IMR-90 (cell line): ENCODE measurements around the gene ARHGAP21. TPM values are rescaled to one million over a fixed set of nuclear protein-coding genes. Genes with fewer than 3 reads are reported as not detected.

ENCODE experiments used
- ATAC-seq: fragments of 200-7000 bp; cut with Tn5 transposase; 2 replicates; pipeline ENCODE4 v1.9.1; 2020; ENCODE audit warnings: low read depth, mild to moderate bottlenecking, moderate library complexity
- BruUV-seq: library from RNA; stranded (reverse); fragments of 400-500 nt; replicated peaks from 2 replicates; lab custom pipeline; 2021; lab: Mats Ljungman, UMichigan
- CTCF ChIA-PET: fragments of 300-600 bp; formaldehyde crosslinking; extraction: SDS; loops from one replicate; lab custom pipeline; 2021; ENCODE audit warnings: antibody characterized with exemption; lab: Yijun Ruan, JAX
- POLR2A ChIA-PET: fragments of 300-600 bp; sonication (Branson Sonifier 250); formaldehyde crosslinking; loops from one replicate; lab custom pipeline; 2022; ENCODE audit warnings: antibody characterized with exemption; ENCODE audit not compliant: unreplicated experiment; lab: Charles Lee
- DNase-seq: peaks from one replicate; pipeline ENCODE4 v3.0.0; 2013
- H2AFZ ChIP-seq: replicated peaks from 2 replicates; pipeline ENCODE3; 2013; ENCODE audit warnings: low read length, mild to moderate bottlenecking; ENCODE audit not compliant: poor library complexity
- H2AK5ac ChIP-seq: 2 replicates; pipeline ENCODE4 v1.6.1; 2013; ENCODE audit warnings: low read depth, low read length, inconsistent platforms
- H2AK9ac ChIP-seq: replicated peaks from 2 replicates; pipeline ENCODE3; 2013; ENCODE audit warnings: mild to moderate bottlenecking, low read depth, low read length, moderate library complexity; ENCODE audit not compliant: poor library complexity
- H2BK120ac ChIP-seq: 2 replicates; pipeline ENCODE4 v1.6.1; 2013; ENCODE audit warnings: low read depth, low read length, inconsistent platforms
- H2BK15ac ChIP-seq: 3 replicates; pipeline ENCODE4 v1.6.1; 2013; ENCODE audit warnings: low read depth, low read length, inconsistent platforms
- H2BK20ac ChIP-seq: 2 replicates; pipeline ENCODE4 v1.6.1; 2013; ENCODE audit warnings: low read depth, mild to moderate bottlenecking, inconsistent platforms, low read length, moderate library complexity
- H2BK5ac ChIP-seq: 2 replicates; pipeline ENCODE4 v1.6.1; 2013; ENCODE audit warnings: mild to moderate bottlenecking, low read depth, low read length, inconsistent platforms; ENCODE audit not compliant: poor library complexity, severe bottlenecking
- H3K14ac ChIP-seq: replicated peaks from 2 replicates; pipeline ENCODE4 v1.6.1; 2013; ENCODE audit warnings: low read depth, low read length, inconsistent platforms
- H3K18ac ChIP-seq: 2 replicates; pipeline ENCODE4 v1.6.1; 2013; ENCODE audit warnings: low read depth, low read length, control low read depth
- H3K23ac ChIP-seq: 2 replicates; pipeline ENCODE4 v1.6.1; 2013; ENCODE audit warnings: low read depth, low read length, inconsistent platforms
- H3K27ac ChIP-seq: 2 replicates; pipeline ENCODE4 v1.5.1; 2013; ENCODE audit warnings: mild to moderate bottlenecking, control low read depth, low read length; ENCODE audit not compliant: insufficient read depth
- H3K27me3 ChIP-seq: 2 replicates; pipeline ENCODE4 v1.6.1; 2013; ENCODE audit warnings: low read length; ENCODE audit not compliant: control insufficient read depth, insufficient read depth
- H3K36me3 ChIP-seq: 2 replicates; pipeline ENCODE4 v1.6.1; 2013; ENCODE audit warnings: low read length, mixed read lengths; ENCODE audit not compliant: control insufficient read depth, insufficient read depth
- H3K4ac ChIP-seq: 2 replicates; pipeline ENCODE4 v1.6.1; 2013; ENCODE audit warnings: low read depth, low read length, inconsistent platforms
- H3K4me1 ChIP-seq: 2 replicates; pipeline ENCODE4 v1.6.1; 2013; ENCODE audit warnings: low read length, mixed read lengths; ENCODE audit not compliant: control insufficient read depth, insufficient read depth
- H3K4me2 ChIP-seq: 2 replicates; pipeline ENCODE4 v1.6.1; 2013; ENCODE audit warnings: low read depth, mild to moderate bottlenecking, control low read depth, low read length, moderate library complexity
- H3K4me3 ChIP-seq: 2 replicates; pipeline ENCODE4 v1.5.1; 2013; ENCODE audit warnings: low read depth, mild to moderate bottlenecking, control low read depth, low read length, moderate library complexity; ENCODE audit not compliant: insufficient read depth
- H3K56ac ChIP-seq: 2 replicates; pipeline ENCODE4 v1.6.1; 2013; ENCODE audit warnings: low read length, inconsistent platforms; ENCODE audit not compliant: insufficient read depth; ENCODE audit errors: extremely low read depth
- H3K79me1 ChIP-seq, 2 experiments: 2 replicates each; pipeline ENCODE4 v1.6.1; 2013; ENCODE audit warnings: low read length in 2 of 2, inconsistent platforms in 1 of 2, low read depth in 1 of 2
- H3K9ac ChIP-seq: 2 replicates; pipeline ENCODE4 v1.6.1; 2013; ENCODE audit warnings: low read depth, low read length, control low read depth
- H3K9me1 ChIP-seq: 2 replicates; pipeline ENCODE4 v1.6.1; 2013; ENCODE audit warnings: low read length, inconsistent platforms; ENCODE audit not compliant: insufficient read depth
- H3K9me3 ChIP-seq: 2 replicates; pipeline ENCODE4 v1.6.1; 2013; ENCODE audit warnings: low read length; ENCODE audit not compliant: control insufficient read depth, insufficient read depth
- H4K20me1 ChIP-seq: 2 replicates; pipeline ENCODE4 v1.6.1; 2013; ENCODE audit warnings: low read length, inconsistent platforms; ENCODE audit not compliant: insufficient read depth
- H4K5ac ChIP-seq: 2 replicates; pipeline ENCODE4 v1.6.1; 2013; ENCODE audit warnings: mild to moderate bottlenecking, low read depth, low read length, control low read depth
- H4K8ac ChIP-seq, 2 experiments: 2 replicates each; pipeline ENCODE4 v1.6.1; 2013; ENCODE audit warnings: low read depth in 2 of 2, low read length in 2 of 2, control low read depth in 1 of 2, inconsistent platforms in 1 of 2
- H4K91ac ChIP-seq: 2 replicates; pipeline ENCODE4 v1.6.1; 2013; ENCODE audit warnings: low read depth, low read length, inconsistent platforms; ENCODE audit not compliant: insufficient read depth
- POLR2A ChIP-seq: IDR thresholded peaks from 2 replicates; pipeline ENCODE4 v1.6.1; 2012; ENCODE audit warnings: mild to moderate bottlenecking, low read depth, low read length
- RAD21 ChIP-seq: IDR thresholded peaks from 2 replicates; pipeline ENCODE4 v1.6.1; 2012; ENCODE audit warnings: low read length, improper control_type of control experiment
- WGBS, 2 experiments: methylation state at CpG; one replicate each; pipeline versions ENCODE4 v1.1.5 to v1.1.7; 2013; ENCODE audit warnings: missing lambda C conversion rate in 2 of 2; ENCODE audit not compliant: insufficient read length in 1 of 2; ENCODE audit errors: extremely low coverage in 2 of 2; 5-methylcytosine and 5-hydroxymethylcytosine counted together
- dilution Hi-C: fragments of 300-500 bp; cut with HindIII; formaldehyde crosslinking; loops from one replicate; pipeline ENCODE4 v1.14.3; 2018; ENCODE audit warnings: low sequenced_read_pairs; ENCODE audit not compliant: unreplicated experiment
- in situ Hi-C: fragments of 300-500 bp; cut with MboI; formaldehyde crosslinking; loops from 3 replicates; pipeline ENCODE4 v1.14.3; 2019; ENCODE audit warnings: low sequenced_read_pairs, inconsistent platforms, mixed read lengths
- intact Hi-C: fragments of 100-400 bp; cut with micrococcal nuclease; formaldehyde crosslinking; loops from 2 replicates; pipeline ENCODE4 v1.10.0; 2022
- polyA plus RNA-seq, 3 experiments: library from polyadenylated mRNA; depleted of rRNA; stranded (reverse); fragments of >200 nt; gene quantifications; 2 replicates each; pipeline ENCODE4 v1.2.3, GENCODE V29; 2012; ENCODE audit warnings: low replicate concordance in 1 of 3
- total RNA-seq: library from RNA; depleted of rRNA; stranded (reverse); fragments of >200 nt; gene quantifications from 2 replicates; pipeline ENCODE4 v1.2.3, GENCODE V29; 2012
- TF ChIP-seq, protein P1 (sequence below): conservative IDR thresholded peaks from 2 replicates; pipeline ENCODE4 v1.5.1; 2012; ENCODE audit warnings: mild to moderate bottlenecking, low read depth, low read length, improper control_type of control experiment

The ARHGAP21 gene
- total and polyA plus RNA-seq, 2 of the 4 experiments (the other 2 are of a cell fraction), result 43.3 to 94.3 TPM

DNA sequence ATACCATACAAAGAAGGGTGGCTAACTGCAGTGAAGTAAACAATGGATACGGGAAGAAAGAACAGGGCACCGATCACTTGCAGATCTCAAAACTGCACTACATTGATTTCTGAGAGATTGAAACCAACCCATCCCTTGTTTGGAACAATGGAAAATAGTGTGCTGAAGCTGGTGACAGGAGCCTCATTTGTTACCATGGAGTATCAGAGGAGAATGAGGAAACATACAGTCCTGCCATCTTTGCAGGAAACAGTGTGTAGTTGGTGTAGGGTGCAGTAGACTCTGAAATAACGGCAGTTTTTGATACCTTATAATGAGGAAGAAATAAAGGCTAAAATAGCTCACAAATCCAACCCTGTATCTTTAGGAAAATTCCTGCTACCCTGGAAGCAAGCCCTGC, 118.5 kb downstream of the ARHGAP21 start:
- Histone ChIP-seq H3K4me2 (no peak overlapping the region), H4K8ac (no peak overlapping the region), H3K27me3 (no peaks in the 10 kb centered on the region), H4K91ac (no peak overlapping the region), H3K4me3 (no peak overlapping the region), H3K23ac (no peak overlapping the region), H2AK9ac (no peak overlapping the region), H3K56ac (no peak overlapping the region), H2BK120ac (no peak overlapping the region), H3K36me3 (peaks cover 18% of the 10 kb centered on the region), H2BK15ac (no peak overlapping the region), H3K79me1 (peaks cover 16 to 32% of the 10 kb centered on the region in 2 experiments), H4K20me1 (no peaks in the 10 kb centered on the region; the same call in 1 of the 2 replicates), H2BK20ac (no peak overlapping the region), H3K9ac (no peak overlapping the region), H2BK5ac (no peak overlapping the region), H2AK5ac (no peak overlapping the region), H4K5ac (no peak overlapping the region), H3K4me1 (peaks cover 2% of the 10 kb centered on the region; the same call in 1 of the 2 replicates), H3K9me3 (no peaks in the 10 kb centered on the region), H3K9me1 (peaks cover 3% of the 10 kb centered on the region; the same call in 1 of the 2 replicates), H3K18ac (no peak overlapping the region), H3K4ac (no peak overlapping the region), H3K27ac (no peak overlapping the region), H2AFZ (no peak overlapping the region), H3K14ac (no peak overlapping the region)
- no CpG with 5 or more reads among the region's 3 CpGs for WGBS, 2 experiments
- CTCF ChIA-PET, result interaction anchor here (0.7 kb wide), 1 partner anchor 13 kb away, joined by 3 read pairs; no protein-coding TSS in a partner anchor
- dilution Hi-C loops (no loop called here), in situ Hi-C loops (no loop called here), intact Hi-C loops (no loop called here)
- DNase-seq (no peak), ATAC-seq (no peak; the same call in 1 of the 2 replicates)
- TF ChIP-seq, protein P1, sequence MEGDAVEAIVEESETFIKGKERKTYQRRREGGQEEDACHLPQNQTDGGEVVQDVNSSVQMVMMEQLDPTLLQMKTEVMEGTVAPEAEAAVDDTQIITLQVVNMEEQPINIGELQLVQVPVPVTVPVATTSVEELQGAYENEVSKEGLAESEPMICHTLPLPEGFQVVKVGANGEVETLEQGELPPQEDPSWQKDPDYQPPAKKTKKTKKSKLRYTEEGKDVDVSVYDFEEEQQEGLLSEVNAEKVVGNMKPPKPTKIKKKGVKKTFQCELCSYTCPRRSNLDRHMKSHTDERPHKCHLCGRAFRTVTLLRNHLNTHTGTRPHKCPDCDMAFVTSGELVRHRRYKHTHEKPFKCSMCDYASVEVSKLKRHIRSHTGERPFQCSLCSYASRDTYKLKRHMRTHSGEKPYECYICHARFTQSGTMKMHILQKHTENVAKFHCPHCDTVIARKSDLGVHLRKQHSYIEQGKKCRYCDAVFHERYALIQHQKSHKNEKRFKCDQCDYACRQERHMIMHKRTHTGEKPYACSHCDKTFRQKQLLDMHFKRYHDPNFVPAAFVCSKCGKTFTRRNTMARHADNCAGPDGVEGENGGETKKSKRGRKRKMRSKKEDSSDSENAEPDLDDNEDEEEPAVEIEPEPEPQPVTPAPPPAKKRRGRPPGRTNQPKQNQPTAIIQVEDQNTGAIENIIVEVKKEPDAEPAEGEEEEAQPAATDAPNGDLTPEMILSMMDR, result no peak
- TF ChIP-seq POLR2A, result no peak
- no peak for TF ChIP-seq RAD21
- BruUV-seq, result no TSS peak
- POLR2A ChIA-PET, result no interaction called here
